K562 (cell line): ENCODE data around the gene SAMD14. TPM values are rescaled to one million over a fixed set of nuclear protein-coding genes. Genes with fewer than 3 reads are reported as not detected.

Experiments used
- BACH1 ChIP-seq: fragments of 200-800 bp; sonication (Bioruptor generic); IDR thresholded peaks from 2 replicates; pipeline ENCODE4 v1.6.1; 2016; ENCODE audit warnings: missing genetic modification characterization, missing compliant biosample characterization
- ELF1 ChIP-seq: fragments of 200-800 bp; sonication (Bioruptor generic); IDR thresholded peaks from 2 replicates; pipeline ENCODE4 v1.6.1; 2016; ENCODE audit warnings: missing genetic modification characterization, missing compliant biosample characterization
- ELF4 ChIP-seq: fragments of 450-650 bp; formaldehyde crosslinking; IDR thresholded peaks from 2 replicates; pipeline ENCODE4 v1.4.0; 2022; ENCODE audit warnings: missing genetic modification characterization
- GABPB2 ChIP-seq: fragments of 250-450 bp; sonication (Bioruptor Pico); conservative IDR thresholded peaks from 2 replicates; pipeline ENCODE4 v1.5.1; 2021; ENCODE audit warnings: mild to moderate bottlenecking
- HINFP ChIP-seq: fragments of 450-650 bp; conservative IDR thresholded peaks from 2 replicates; pipeline ENCODE4 v1.6.1; 2016; ENCODE audit warnings: missing genetic modification characterization, low read depth, mild to moderate bottlenecking, control low read depth, missing compliant biosample characterization
- IRF9 ChIP-seq: fragments of 450-650 bp; IDR thresholded peaks from 2 replicates; pipeline ENCODE4 v1.6.1; 2016; ENCODE audit warnings: missing biosample characterization, missing genetic modification characterization
- JUNB ChIP-seq: fragments of 450-650 bp; formaldehyde crosslinking; conservative IDR thresholded peaks from 2 replicates; pipeline ENCODE4 v1.4.0; 2020; ENCODE audit warnings: mild to moderate bottlenecking
- MCM7 ChIP-seq, 2 experiments: fragments of 450-650 bp; IDR thresholded peaks; 2 replicates each; pipeline ENCODE4 v1.6.1; 2016 to 2018
- MEF2D ChIP-seq: conservative IDR thresholded peaks from 2 replicates; pipeline ENCODE4 v1.6.1; 2016; ENCODE audit warnings: low read depth, missing genetic modification characterization, missing compliant biosample characterization
- NR1H2 ChIP-seq: sonication (generic); formaldehyde crosslinking; IDR thresholded peaks from 2 replicates; pipeline ENCODE4 v1.4.0; 2020; ENCODE audit warnings: mild to moderate bottlenecking, missing genetic modification reagents
- NR2F6 ChIP-seq: fragments of 450-650 bp; formaldehyde crosslinking; IDR thresholded peaks from 2 replicates; pipeline ENCODE4 v1.4.0; 2020; ENCODE audit warnings: mild to moderate bottlenecking
- POLR2B ChIP-seq: fragments of 450-650 bp; IDR thresholded peaks from 2 replicates; pipeline ENCODE4 v1.6.1; 2018; ENCODE audit warnings: low read depth; ENCODE audit not compliant: partially characterized antibody
- SMAD2 ChIP-seq: fragments of 150-350 bp; IDR thresholded peaks from 2 replicates; pipeline ENCODE4 v1.6.1; 2014; ENCODE audit warnings: low read depth, mild to moderate bottlenecking, low read length
- SREBF2 ChIP-seq: sonication (generic); formaldehyde crosslinking; IDR thresholded peaks from 2 replicates; pipeline ENCODE4 v1.4.0; 2020; ENCODE audit warnings: mild to moderate bottlenecking, missing genetic modification reagents
- SRSF9 ChIP-seq: fragments of 200-400 bp; formaldehyde crosslinking; IDR thresholded peaks from 2 replicates; pipeline ENCODE4 v1.6.1; 2017; ENCODE audit warnings: low read depth, low read length, borderline replicate concordance
- THRAP3 ChIP-seq: fragments of 450-650 bp; IDR thresholded peaks from 2 replicates; pipeline ENCODE4 v1.6.1; 2016; ENCODE audit warnings: mild to moderate bottlenecking, inconsistent platforms, borderline replicate concordance
- ZBTB33 ChIP-seq: sonication (generic); formaldehyde crosslinking; IDR thresholded peaks from 2 replicates; pipeline ENCODE4 v1.8.1; 2023; ENCODE audit warnings: mild to moderate bottlenecking, missing genetic modification reagents
- ZNF778 ChIP-seq: fragments of 450-650 bp; formaldehyde crosslinking; IDR thresholded peaks from 2 replicates; pipeline ENCODE4 v1.4.0; 2020; ENCODE audit warnings: mild to moderate bottlenecking, moderate library complexity
- polyA plus RNA-seq, 8 experiments: library from polyadenylated mRNA; depleted of rRNA in 4 of 8; stranded (reverse) in 5 of 8; unstranded in 3 of 8; fragments of >200 nt; fragmentation: Nextera tagmentation in 2 of 8; fragmentation: Illumina TruSeq in 1 of 8; extraction: Ambion mirVana in 2 of 8; extraction: Trizol in 1 of 8; gene quantifications; 2 replicates each; pipeline versions ENCODE4 v1.2.1 to v1.2.3, GENCODE V29; 2011 to 2014; ENCODE audit warnings: inconsistent platforms in 1 of 8, missing spikeins in 1 of 8
- total RNA-seq, 7 experiments: library from RNA; depleted of rRNA in 6 of 7; stranded (reverse); fragments of >200 nt in 6 of 7; fragmentation: Illumina TruSeq in 2 of 7; extraction: Trizol in 2 of 7; gene quantifications; 2 replicates each; pipeline versions ENCODE4 v1.2.1 to v1.2.3, GENCODE V29; 2011 to 2021; ENCODE audit warnings: low replicate concordance in 1 of 7

The SAMD14 gene
- total and polyA plus RNA-seq, 9 of the 15 experiments (the other 6 are each of a cell fraction or from before 2014, with no cell fraction given), result 0.04 to 0.07 TPM; not detected in 7

GRCh38 chr17:50139950-50140885, 10.3 kb upstream of the SAMD14 start (continued):
- TF ChIP-seq MCM7 (IDR thresholded peaks at IDR 0.05) (no peak), GABPB2 (CRISPR knock-in tag) (no peak), NR2F6 (no peak), ELF4 (no peak), MEF2D (tag) (no peak), ZNF778 (CRISPR knock-in tag) (no peak), SRSF9 (no peak), HINFP (tag) (no peak), SMAD2 (no peak), ZBTB33 (0 out of 2 replicates have a peak, but pooled peaks have one; percentile 51), NR1H2 (CRISPR knock-in tag) (no peak), THRAP3 (no peak), JUNB (CRISPR knock-in tag) (no peak), ELF1 (tag) (no peak), POLR2B (no peak), IRF9 (tag) (no peak), SREBF2 (no peak), BACH1 (no peak)
- TF ChIP-seq, all 486 proteins: peak for 69
